Stimulated activated CD8-positive, alpha-beta memory T cell treated with anti-CD3 and anti-CD28 coated beads, Interleukin-4, amount 100 ng/mL, for 4 hours (primary cell): ENCODE data around the gene NAT14.

Experiments
- DNase-seq, 2 donors: peaks; one replicate each; pipeline ENCODE4 v3.0.0-alpha.2; 2020; ENCODE audit warnings: low read depth in 2 of 2, low spot score in 1 of 2

The NAT14 gene

GRCh38 chr19:55453511-55454260 lies 31.3 kb upstream of the NAT14 start:
- no peak for DNase-seq

GRCh38 chr19:55454787-55455243 lies 30.2 kb upstream of the NAT14 start:
- DNase-seq: peak in 1 of 2 donors; percentile 28

GRCh38 chr19:55455576-55456235 lies 29.3 kb upstream of the NAT14 start:
- no peak for DNase-seq

- DNase-seq: no peak
These were observed 28.6 kb upstream of the NAT14 start for GRCh38 chr19:55456347-55456746.

GRCh38 chr19:55457683-55458457 lies 27.1 kb upstream of the NAT14 start:
- no peak for DNase-seq

- no peak for DNase-seq
These were observed 25.4 kb upstream of the NAT14 start for GRCh38 chr19:55459551-55459949.

GRCh38 chr19:55459950-55460657 lies 24.9 kb upstream of the NAT14 start:
- DNase-seq: no peak

- no peak for DNase-seq
These were observed 24.2 kb upstream of the NAT14 start for GRCh38 chr19:55460670-55461258.

- peak; percentile 100 for DNase-seq
These were observed 23.6 kb upstream of the NAT14 start, which contains the start of gene ISOC2 for GRCh38 chr19:55461259-55461973. TSS of gene ISOC2 (minus strand) at chr19:55461642. CDS start at chr19:55456486, 5,156 bp downstream.

GRCh38 chr19:55461974-55462626 lies 22.9 kb upstream of the NAT14 start:
- no peak for DNase-seq

GRCh38 chr19:55462722-55463121 lies 22.3 kb upstream of the NAT14 start:
- no peak for DNase-seq

GRCh38 chr19:55463583-55464031 lies 21.4 kb upstream of the NAT14 start:
- no peak for DNase-seq

GRCh38 chr19:55464039-55464661 lies 20.8 kb upstream of the NAT14 start:
- no peak for DNase-seq

- no peak for DNase-seq
These were observed 20.3 kb upstream of the NAT14 start, which contains the start of gene C19orf85 for GRCh38 chr19:55464662-55465054. TSS of gene C19orf85 (minus strand) at chr19:55464751. CDS start at chr19:55464554, 197 bp downstream.

- no peak for DNase-seq
These were observed 19.3 kb upstream of the NAT14 start for GRCh38 chr19:55465460-55466240.

GRCh38 chr19:55466241-55466614 lies 18.8 kb upstream of the NAT14 start:
- DNase-seq: no peak

- peak; percentile 19 to 40 for DNase-seq
These were observed 17.5 kb upstream of the NAT14 start for GRCh38 chr19:55467236-55468053.
